ENCODE measurements around the gene CD200R1. TPM values are rescaled to one million over a fixed set of nuclear protein-coding genes. Genes with fewer than 3 reads are reported as not detected.

CD200R1 gene, protein sequence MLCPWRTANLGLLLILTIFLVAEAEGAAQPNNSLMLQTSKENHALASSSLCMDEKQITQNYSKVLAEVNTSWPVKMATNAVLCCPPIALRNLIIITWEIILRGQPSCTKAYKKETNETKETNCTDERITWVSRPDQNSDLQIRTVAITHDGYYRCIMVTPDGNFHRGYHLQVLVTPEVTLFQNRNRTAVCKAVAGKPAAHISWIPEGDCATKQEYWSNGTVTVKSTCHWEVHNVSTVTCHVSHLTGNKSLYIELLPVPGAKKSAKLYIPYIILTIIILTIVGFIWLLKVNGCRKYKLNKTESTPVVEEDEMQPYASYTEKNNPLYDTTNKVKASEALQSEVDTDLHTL
- not detected for total RNA-seq (2021; fragmentation: NEBNext Ultra II Directional; extraction: Animal tissue kit (Norgen Biotek cat#: 25700))
- long read RNA-seq = 0 reads

GRCh38 chr3:112974894-112975293 is at the start of gene CD200R1:
CD200R1 (minus strand) TSS chr3:112975103; CDS start chr3:112974857, 246 bp downstream.
- H3K27me3 Mint-ChIP-seq (ENCODE audit: insufficient read depth) = peaks cover 20% of the 10 kb centered on the region
- H3K9me3 Mint-ChIP-seq = no peaks in the 10 kb centered on the region
- H3K27ac Mint-ChIP-seq = no peak within 1 kb of the TSS
- DNase-seq = no peak
- TF ChIP-seq CTCF (IDR thresholded peaks at IDR 0.05) = no peak
- no peaks in the 10 kb centered on the region for H3K36me3 Mint-ChIP-seq (ENCODE audit: low read depth)
- peaks cover 6% of the 10 kb centered on the region; the same call in 1 of the 2 replicates for H3K4me1 Mint-ChIP-seq (ENCODE audit: low read depth)
- H3K4me3 Mint-ChIP-seq = no peak within 1 kb of the TSS

DNA sequence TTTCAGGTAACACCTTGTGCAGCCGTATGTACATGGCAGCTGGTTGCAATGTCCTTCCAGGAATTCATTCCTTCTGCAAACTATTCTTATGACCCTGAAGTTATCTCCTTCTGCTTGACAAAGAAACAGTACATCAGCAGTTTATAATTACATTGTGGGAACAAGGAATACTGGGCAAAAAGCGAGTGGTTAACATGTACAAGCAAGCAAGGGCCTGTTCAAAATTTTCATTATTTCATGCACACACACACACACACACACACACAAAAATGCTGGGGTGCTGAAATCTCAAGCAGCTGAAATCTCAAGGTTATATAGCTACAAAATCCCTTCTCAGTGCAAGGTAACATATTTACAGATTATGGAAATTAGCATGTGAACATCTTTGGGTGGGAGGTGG is 46.6 kb upstream of the CD200R1 start:
- Mint-ChIP-seq H3K4me1 (ENCODE audit: low read depth) (peaks cover 31% of the 10 kb centered on the region), H3K27me3 (ENCODE audit: insufficient read depth) (peaks cover 3% of the 10 kb centered on the region; the same call in 1 of the 2 replicates), H3K4me3 (no peak overlapping the region), H3K27ac (no peak overlapping the region), H3K9me3 (no peaks in the 10 kb centered on the region), H3K36me3 (ENCODE audit: low read depth) (no peaks in the 10 kb centered on the region; the same call in 1 of the 2 replicates)
- TF ChIP-seq CTCF (IDR thresholded peaks at IDR 0.05) = no peak
- DNase-seq = no peak

- Mint-ChIP-seq H3K4me3 (peak overlapping the region; percentile 92), H3K9me3 (no peaks in the 10 kb centered on the region), H3K36me3 (ENCODE audit: low read depth) (peaks cover 8% of the 10 kb centered on the region)
These were observed 44.6 kb upstream of the CD200R1 start for GRCh38 chr3:113019182-113020137.

DNA sequence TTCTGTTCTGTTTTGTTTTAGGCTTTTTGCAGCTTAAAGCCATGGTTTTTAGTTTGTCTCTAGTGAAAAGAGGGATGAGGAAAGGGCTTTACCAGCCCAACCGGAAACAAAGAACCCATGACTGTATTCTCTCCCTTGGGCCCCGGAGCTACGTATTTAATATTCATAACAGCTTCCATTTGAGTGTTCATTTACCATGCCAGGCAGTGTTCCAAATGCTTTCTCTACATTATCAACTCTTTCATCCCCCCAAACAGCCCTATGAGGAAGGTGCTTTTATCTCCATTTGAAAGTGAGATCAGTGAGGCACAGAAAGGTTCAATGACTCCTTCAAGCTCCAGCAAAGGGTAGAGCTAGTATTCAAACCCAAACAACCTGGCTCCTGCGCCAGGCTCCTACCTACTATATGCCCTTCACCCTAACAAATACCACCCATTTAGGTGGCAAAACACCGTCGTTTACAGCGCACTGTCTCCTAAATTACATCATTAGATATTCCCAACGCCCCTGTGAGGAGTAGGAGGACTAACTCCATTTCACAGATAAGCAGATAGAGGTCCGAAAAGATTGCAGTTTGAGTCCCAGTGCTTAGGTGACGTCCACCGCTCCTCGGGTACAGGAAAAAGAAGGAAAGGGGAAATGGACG is 43.8 kb upstream of the CD200R1 start:
- TF ChIP-seq CTCF (IDR thresholded peaks at IDR 0.05) = no peak
- H3K9me3 Mint-ChIP-seq = no peaks in the 10 kb centered on the region
- no peak for DNase-seq
- H3K4me1 Mint-ChIP-seq (ENCODE audit: low read depth) = peaks cover 39% of the 10 kb centered on the region
- H3K4me3 Mint-ChIP-seq = peak overlapping the region; percentile 92
- peak overlapping the region; percentile 85 for H3K27ac Mint-ChIP-seq
- peaks cover 11% of the 10 kb centered on the region for H3K36me3 Mint-ChIP-seq (ENCODE audit: low read depth)
- H3K27me3 Mint-ChIP-seq (ENCODE audit: insufficient read depth) = peaks cover 3% of the 10 kb centered on the region

More at GRCh38 chr3:113019182-113020137, 44.6 kb upstream of the CD200R1 start:
- Mint-ChIP-seq H3K27me3 (ENCODE audit: insufficient read depth) (peaks cover 6% of the 10 kb centered on the region), H3K4me1 (ENCODE audit: low read depth) (peaks cover 36% of the 10 kb centered on the region), H3K27ac (peak overlapping the region; percentile 85)
- peak; percentile 86 for DNase-seq
- no peak for TF ChIP-seq CTCF (IDR thresholded peaks at IDR 0.05)

DNA sequence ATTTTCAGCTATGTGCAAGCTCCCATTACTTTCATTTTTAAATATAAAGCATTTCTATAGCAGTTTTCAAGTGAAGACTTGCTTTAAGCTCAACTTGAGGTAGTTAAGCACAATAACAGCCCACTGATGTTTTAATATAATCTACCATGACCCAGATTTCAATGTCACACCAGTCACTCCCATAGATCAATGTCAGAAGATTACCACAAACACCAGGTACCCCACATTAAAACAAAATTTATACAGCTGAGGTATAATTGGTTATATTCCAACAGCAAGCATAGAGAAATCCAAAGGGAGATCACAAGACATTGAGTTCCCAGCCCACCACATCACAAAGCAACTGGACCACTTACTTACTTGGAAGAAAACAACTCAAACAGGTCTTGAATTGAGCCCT is 38.7 kb upstream of the CD200R1 start:
- H3K4me1 Mint-ChIP-seq (ENCODE audit: low read depth) = peaks cover 28% of the 10 kb centered on the region
- no peak for DNase-seq
- no peak overlapping the region for H3K4me3 Mint-ChIP-seq
- H3K27me3 Mint-ChIP-seq (ENCODE audit: insufficient read depth) = peaks cover 3% of the 10 kb centered on the region
- H3K9me3 Mint-ChIP-seq = no peaks in the 10 kb centered on the region
- H3K36me3 Mint-ChIP-seq (ENCODE audit: low read depth) = peaks cover 13% of the 10 kb centered on the region
- no peak overlapping the region; the same call in 1 of the 2 replicates for H3K27ac Mint-ChIP-seq
- TF ChIP-seq CTCF (IDR thresholded peaks at IDR 0.05) = no peak
